Lower lobe of right lung (tissue), 2 donors: ENCODE data around the gene CTSA. TPM values are rescaled to one million over a fixed set of nuclear protein-coding genes. Genes with fewer than 3 reads are reported as not detected.

Experiments
- ATAC-seq, 2 donors: fragments of 200-7000 bp; cut with Tn5 transposase; one replicate each; pipeline ENCODE4 v1.9.1; 2020 to 2022; ENCODE audit warnings: mild to moderate bottlenecking in 2 of 2, moderate library complexity in 2 of 2
- DNase-seq: peaks from one replicate; pipeline ENCODE4 v3.0.0-alpha.2; 2020
- H3K27ac ChIP-seq: fragments of 200-600 bp; one replicate; pipeline ENCODE4 v1.8.0; 2022
- H3K27me3 ChIP-seq: fragments of 200-600 bp; one replicate; pipeline ENCODE4 v1.8.0; 2022; ENCODE audit warnings: low read depth
- H3K36me3 ChIP-seq: fragments of 200-600 bp; one replicate; pipeline ENCODE4 v1.8.0; 2022; ENCODE audit warnings: mild to moderate bottlenecking
- H3K4me1 ChIP-seq: fragments of 200-600 bp; one replicate; pipeline ENCODE4 v1.8.0; 2022
- H3K4me3 ChIP-seq: fragments of 200-600 bp; one replicate; pipeline ENCODE4 v1.8.0; 2022; ENCODE audit warnings: mild to moderate bottlenecking
- H3K9me3 ChIP-seq: fragments of 200-600 bp; one replicate; pipeline ENCODE4 v1.8.0; 2022
- CTCF ChIP-seq: fragments of 200-600 bp; IDR thresholded peaks from one replicate; pipeline ENCODE4 v1.8.0; 2022; ENCODE audit warnings: antibody characterized with exemption, mild to moderate bottlenecking
- intact Hi-C: fragments of 100-400 bp; cut with DNase I; formaldehyde crosslinking; loops from one replicate; pipeline ENCODE4 v1.11.0; 2022
- total RNA-seq: library from RNA; stranded (reverse); fragmentation: NEBNext Ultra II Directional; extraction: Animal tissue kit (Norgen Biotek cat#: 25700); gene quantifications from one replicate; pipeline ENCODE4 v1.2.1, GENCODE V29; 2021
- donor health status: DM: no; HTN: yes; CAD: no; lungs with severe emphysema.

Gene CTSA
- total RNA-seq, 1 donor from 2014 or later, result 185 TPM

GRCh38 chr20:45852326-45852725 is 38.8 kb upstream of the CTSA start:
- Histone ChIP-seq H3K9me3 (no peaks in the 10 kb centered on the region), H3K27ac (no peak overlapping the region), H3K27me3 (no peaks in the 10 kb centered on the region), H3K4me3 (no peak overlapping the region), H3K36me3 (peaks cover 45% of the 10 kb centered on the region), H3K4me1 (peaks cover 18% of the 10 kb centered on the region)
- ATAC-seq (no peak), DNase-seq (no peak)
- no peak for TF ChIP-seq CTCF
- intact Hi-C loops, result no loop called here

- no peaks in the 10 kb centered on the region for H3K27me3 ChIP-seq
- peaks cover 25% of the 10 kb centered on the region for H3K4me1 ChIP-seq
- intact Hi-C loops, result no loop called here
- no peaks in the 10 kb centered on the region for H3K9me3 ChIP-seq
- H3K27ac ChIP-seq, result no peak overlapping the region
- TF ChIP-seq CTCF, result no peak
- DNase-seq (no peak), ATAC-seq (no peak)
- peaks cover 33% of the 10 kb centered on the region for H3K36me3 ChIP-seq
- no peak overlapping the region for H3K4me3 ChIP-seq
These were observed 37.7 kb upstream of the CTSA start for GRCh38 chr20:45853484-45853883.

- H3K36me3 ChIP-seq, result peaks cover 16% of the 10 kb centered on the region
- peaks cover 26% of the 10 kb centered on the region for H3K4me1 ChIP-seq
- H3K27me3 ChIP-seq, result no peaks in the 10 kb centered on the region
- no peak for TF ChIP-seq CTCF
- intact Hi-C loops, result no loop called here
- peak within 1 kb of the TSS; percentile 85 for H3K27ac ChIP-seq
- ATAC-seq (peak; percentile 99), DNase-seq (peak; percentile 92)
- no peaks in the 10 kb centered on the region for H3K9me3 ChIP-seq
- H3K4me3 ChIP-seq, result peak within 1 kb of the TSS; percentile 86
These were observed 33.8 kb upstream of the CTSA start, which contains the start of the genes ACOT8 and ZSWIM3 for GRCh38 chr20:45857114-45857881. ACOT8 (minus strand) TSS chr20:45857392; CDS start chr20:45857315, 77 bp downstream. ZSWIM3 (plus strand) TSS chr20:45857614; CDS start chr20:45857826, 212 bp downstream.

GRCh38 chr20:45857882-45858216 is 33.3 kb upstream of the CTSA start:
- Histone ChIP-seq H3K27me3 (no peaks in the 10 kb centered on the region), H3K4me1 (peaks cover 26% of the 10 kb centered on the region), H3K9me3 (no peaks in the 10 kb centered on the region), H3K27ac (peak overlapping the region; percentile 85), H3K4me3 (peak overlapping the region; percentile 86), H3K36me3 (peaks cover 11% of the 10 kb centered on the region)
- TF ChIP-seq CTCF, result no peak
- peak; percentile 27 to 29 for ATAC-seq
- intact Hi-C loops, result no loop called here
- no peak for DNase-seq

GRCh38 chr20:45859916-45860315 is 31.2 kb upstream of the CTSA start:
- DNase-seq, result no peak
- H3K9me3 ChIP-seq, result no peaks in the 10 kb centered on the region
- intact Hi-C loops, result no loop called here
- peaks cover 1% of the 10 kb centered on the region for H3K36me3 ChIP-seq
- no peak for TF ChIP-seq CTCF
- H3K27me3 ChIP-seq, result no peaks in the 10 kb centered on the region
- no peak overlapping the region for H3K27ac ChIP-seq
- no peak for ATAC-seq
- peaks cover 26% of the 10 kb centered on the region for H3K4me1 ChIP-seq
- no peak overlapping the region for H3K4me3 ChIP-seq
